Dermis blood vessel endothelial cell (primary cell): Measurements from ENCODE around the gene CAMTA2. TPM values are rescaled to one million over a fixed set of nuclear protein-coding genes. Genes with fewer than 3 reads are reported as not detected.

Source experiments
- DNase-seq: peaks from one replicate; pipeline ENCODE4 v3.0.0; 2010
- total RNA-seq: library from RNA; depleted of rRNA; stranded (reverse); fragments of >200 nt; gene quantifications from 2 replicates; pipeline ENCODE4 v1.2.3, GENCODE V29; 2014

Gene CAMTA2
- total RNA-seq, 1 donor from 2014 or later: 4.9 TPM

DNA sequence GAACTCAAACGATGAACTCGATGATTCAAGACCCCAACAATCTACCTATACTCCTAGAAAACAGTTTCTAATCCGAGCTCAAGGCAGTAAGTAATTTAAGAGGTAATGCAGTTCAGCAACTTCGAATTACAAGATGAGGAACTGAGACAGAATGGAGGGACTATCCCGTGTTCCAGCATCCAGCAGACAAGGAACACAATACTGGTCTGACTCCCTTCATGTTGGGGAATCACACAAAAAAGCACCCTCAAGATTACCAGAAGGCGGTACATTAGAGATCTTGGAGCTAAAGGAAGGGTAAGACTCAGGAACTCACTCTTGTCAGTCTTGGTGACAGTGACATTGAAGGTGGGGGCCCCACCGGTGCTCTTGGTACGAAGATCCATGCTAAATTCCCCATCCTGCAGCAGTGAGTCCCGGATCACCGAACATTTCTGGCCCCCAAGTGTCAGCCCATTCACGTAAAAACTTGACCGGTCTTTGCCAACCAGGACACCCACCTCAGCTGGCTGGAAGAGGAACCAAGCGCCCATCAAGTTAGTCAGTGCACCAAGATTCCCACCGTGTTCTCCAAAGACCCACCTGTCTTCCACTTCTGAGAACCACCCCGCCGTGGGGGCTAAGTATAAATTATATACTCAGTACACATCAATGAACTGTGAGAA, 41.0 kb downstream of the CAMTA2 start:
- DNase-seq: no peak

DNA sequence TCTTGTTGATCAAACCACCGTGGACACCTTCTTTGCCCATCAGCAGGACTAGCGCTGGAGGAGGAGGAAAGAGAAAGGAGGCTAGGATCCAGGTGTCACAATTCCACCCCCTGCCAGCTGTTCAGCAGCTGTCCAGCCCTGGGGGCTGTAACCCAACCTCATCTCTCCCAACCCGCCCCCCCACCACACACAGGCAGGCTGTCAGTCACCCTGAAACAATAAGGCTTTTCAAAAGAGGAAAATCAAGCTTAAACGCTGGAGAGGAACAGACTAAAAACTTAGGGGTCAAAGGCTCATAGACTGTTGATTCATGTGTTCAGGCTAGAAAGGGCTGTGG, 41.6 kb downstream of the CAMTA2 start:
- no peak for DNase-seq

DNA sequence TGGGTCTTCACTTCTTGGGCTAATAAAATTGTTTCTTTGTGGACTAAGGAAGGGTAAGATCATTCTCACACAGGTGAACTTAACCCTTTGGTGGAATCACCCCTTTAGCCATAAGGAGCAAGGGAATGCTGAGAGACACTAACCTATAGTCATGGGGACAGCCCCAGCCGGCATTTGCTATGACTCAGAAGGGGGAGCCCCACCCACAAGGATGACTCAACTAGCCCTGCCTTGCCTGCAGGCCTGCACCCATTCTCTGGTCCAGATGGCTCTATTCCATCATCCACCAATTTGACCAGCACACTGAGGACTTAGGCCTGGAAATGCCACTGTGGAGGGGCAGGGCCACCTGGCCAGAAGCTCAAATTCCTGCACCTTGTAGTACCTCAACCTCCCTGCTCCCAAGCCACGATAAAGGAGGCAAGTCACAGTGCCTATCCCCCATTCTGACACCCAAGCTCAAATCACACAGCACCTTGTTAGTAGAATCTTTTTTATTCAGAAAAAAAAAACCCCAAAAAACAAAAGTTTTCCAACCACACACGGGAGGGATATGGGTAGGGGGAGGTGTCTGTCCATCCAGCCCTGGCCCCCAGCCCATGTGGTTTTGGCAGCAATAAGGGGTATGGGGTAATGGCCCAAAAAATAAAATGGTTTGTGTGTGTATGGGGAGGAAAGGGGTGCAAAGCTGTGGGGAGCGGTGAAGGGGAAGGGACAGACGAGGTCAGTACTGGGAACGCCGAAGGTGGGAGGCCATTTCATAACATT, 42.1 kb downstream of the CAMTA2 start:
- DNase-seq: peak; percentile 86

DNA sequence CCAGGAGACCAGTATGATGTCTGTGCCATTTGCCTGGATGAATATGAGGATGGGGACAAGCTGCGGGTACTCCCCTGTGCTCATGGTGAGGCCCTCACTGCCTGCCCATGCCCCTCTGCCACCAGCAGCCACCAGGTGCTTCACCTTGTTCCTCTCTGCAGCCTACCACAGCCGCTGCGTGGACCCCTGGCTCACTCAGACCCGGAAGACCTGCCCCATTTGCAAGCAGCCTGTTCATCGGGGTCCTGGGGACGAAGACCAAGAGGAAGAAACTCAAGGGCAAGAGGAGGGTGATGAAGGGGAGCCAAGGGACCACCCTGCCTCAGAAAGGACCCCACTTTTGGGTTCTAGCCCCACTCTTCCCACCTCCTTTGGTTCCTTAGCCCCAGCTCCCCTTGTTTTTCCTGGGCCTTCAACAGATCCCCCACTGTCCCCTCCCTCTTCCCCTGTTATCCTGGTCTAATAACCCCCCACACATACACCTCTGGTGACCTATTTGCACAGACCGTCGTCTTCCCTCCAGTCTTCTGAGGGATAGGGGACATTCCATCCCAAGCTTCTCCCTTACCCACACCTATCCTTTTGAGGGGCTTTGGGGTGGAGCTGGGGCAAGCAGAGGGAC, 42.8 kb downstream of the CAMTA2 start:
- DNase-seq: no peak

DNA sequence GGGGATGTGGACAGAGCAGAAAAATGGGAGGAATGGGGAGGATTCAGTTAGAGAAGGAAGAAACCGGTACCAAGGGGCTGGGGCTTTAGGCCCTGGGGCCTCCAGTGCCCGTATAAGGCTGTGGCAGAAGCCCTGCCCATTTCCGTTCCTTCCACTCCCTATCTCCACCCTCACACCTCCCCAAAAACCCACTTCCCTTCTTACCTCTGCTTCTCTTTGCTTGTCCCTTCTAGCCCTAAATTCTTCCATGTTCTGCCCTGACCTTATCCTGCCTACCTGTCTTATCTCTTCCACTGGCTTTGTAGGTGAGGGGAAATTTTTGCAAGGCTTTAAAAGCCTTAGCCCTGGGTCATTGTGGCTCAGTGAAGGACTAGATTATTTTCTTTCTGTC, 43.3 kb downstream of the CAMTA2 start:
- no peak for DNase-seq

DNA sequence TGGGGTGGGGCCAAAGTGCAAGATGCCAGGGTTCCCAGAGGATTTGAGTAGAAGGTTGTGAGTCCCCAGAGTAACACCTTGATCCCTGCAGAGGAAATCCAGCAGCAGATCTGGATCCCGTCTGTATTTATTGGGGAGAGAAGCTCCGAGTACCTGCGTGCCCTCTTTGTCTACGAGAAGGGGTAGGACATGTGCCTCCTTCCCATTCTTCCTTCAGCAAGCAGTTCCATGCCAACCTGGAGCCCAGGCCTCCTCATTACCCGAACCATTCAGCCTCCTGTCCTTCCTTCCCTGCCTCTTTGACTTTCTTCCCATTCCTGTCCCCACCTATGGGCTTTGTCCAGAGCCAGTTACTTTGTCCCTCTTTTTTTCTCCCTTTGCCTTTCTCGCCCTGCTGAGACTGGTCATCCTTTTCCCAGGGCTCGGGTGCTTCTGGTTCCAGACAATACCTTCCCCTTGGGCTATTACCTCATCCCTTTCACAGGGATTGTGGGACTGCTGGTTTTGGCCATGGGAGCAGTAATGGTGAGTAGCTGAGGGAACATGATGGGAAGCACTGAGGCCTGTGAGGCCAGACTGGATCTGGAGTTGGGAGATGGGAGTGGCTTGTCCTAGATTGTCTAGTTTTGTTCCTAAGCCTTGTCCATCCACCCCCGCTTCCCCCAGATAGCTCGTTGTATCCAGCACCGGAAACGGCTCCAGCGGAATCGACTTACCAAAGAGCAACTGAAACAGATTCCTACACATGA, 44.5 kb downstream of the CAMTA2 start:
- DNase-seq: peak; percentile 41

DNA sequence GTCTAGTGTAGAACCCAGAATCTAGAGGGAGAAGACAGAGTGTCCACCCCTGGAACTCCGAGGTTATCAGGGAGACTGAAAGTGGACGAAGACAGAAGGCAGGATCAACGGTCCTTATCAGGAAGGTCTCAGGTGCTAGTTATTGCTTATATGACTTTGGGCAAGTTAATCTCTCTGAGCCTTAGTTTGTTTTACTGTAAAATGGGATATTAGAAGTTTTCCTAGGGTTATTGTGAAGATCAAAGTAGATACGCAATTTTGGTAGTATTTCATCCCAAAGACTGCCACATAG, 46.2 kb downstream of the CAMTA2 start:
- no peak for DNase-seq

DNA sequence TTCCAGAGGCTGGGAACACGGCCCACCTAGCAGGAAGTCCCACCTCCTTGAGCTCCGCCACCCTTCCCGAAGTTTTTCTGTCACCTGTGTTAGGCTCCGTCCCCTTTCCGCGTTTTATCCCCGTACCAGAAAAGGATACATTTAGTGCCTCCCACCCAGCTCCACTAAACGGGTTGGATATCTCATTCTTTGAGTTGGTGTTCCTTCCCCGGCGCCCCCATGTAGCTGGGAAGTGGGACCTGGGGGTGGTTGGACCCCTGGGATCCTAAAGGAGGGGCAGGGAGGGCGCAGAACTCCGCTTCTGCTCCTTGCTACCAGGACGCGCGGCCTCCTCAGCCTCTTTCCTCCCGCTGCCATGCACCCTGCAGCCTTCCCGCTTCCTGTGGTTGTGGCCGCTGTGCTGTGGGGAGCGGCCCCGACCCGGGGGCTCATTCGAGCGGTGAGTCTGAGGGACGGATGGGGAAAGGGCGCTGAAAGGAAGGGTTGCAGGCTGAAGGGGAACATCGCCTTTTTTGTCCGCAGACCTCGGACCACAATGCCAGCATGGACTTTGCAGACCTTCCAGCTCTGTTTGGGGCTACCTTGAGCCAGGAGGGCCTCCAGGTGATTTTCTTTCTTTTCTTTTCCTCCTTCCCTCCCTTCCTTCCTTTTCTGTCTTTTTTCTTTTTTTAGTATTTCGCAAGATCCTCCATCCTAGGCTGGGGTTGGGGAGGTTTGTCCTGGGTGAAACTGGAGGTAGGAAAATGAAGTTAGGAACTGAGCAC, 46.7 kb downstream of the CAMTA2 start:
- no peak for DNase-seq

DNA sequence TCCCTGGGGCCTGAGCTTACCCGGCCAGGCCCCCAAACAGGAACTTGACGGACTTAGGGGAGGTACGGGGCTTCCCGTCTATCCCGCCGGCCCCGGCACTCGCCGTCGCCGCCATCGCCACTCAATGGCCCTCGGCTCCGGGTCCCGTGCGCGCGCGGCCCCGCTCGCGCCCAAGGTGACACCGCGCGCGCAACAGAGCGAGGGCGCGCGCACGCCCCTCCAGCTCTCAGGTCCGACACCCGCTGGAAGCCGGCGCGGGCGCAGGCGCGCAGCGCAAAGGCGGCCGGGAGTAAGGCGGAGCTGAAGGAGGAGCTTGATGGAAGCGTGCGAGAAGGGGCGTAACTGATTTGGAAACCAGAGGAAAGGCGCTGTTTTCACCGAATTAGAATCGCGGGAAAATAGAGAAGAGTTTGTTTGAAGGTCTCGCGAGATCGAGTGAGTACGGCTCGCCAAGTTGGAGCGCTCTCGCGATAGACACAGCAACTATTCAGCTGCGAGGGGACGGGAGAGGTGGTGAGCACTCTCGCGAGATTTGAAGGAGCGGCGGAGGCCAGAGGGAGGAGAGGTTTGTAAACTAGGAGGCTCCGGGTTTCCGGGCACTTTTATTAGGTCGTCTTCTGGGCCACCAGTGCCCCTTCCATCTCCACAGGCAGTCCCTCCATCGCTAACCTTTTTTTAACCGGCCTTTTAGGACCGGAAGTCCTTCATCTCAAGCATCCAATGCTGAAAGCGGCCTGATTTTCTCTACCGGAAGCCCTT, 47.5 kb downstream of the CAMTA2 start, which contains the start of the genes RNF167 and SLC25A11:
Gene RNF167 (plus strand): TSS at position 473 of the 759 bp plus-strand sequence. CDS start 642 bp downstream, outside the sequence.
Gene SLC25A11 (minus strand): TSS at position 251 of the 759 bp plus-strand sequence. CDS start 136 bp downstream, at position 115.
- DNase-seq: peak; percentile 100

DNA sequence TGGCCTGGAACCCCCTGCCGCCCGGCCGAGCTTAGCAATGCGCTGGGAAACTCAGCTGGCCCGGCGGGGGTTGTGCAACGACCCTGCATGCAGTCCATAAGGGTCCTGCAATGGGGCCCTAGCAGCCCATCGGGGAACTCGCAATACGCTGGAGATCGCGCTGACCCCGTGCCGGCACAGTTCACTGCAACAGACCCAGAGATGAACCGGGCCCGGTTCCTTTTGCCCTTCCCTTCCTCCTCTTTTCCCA, 48.0 kb downstream of the CAMTA2 start:
- no peak for DNase-seq

DNA sequence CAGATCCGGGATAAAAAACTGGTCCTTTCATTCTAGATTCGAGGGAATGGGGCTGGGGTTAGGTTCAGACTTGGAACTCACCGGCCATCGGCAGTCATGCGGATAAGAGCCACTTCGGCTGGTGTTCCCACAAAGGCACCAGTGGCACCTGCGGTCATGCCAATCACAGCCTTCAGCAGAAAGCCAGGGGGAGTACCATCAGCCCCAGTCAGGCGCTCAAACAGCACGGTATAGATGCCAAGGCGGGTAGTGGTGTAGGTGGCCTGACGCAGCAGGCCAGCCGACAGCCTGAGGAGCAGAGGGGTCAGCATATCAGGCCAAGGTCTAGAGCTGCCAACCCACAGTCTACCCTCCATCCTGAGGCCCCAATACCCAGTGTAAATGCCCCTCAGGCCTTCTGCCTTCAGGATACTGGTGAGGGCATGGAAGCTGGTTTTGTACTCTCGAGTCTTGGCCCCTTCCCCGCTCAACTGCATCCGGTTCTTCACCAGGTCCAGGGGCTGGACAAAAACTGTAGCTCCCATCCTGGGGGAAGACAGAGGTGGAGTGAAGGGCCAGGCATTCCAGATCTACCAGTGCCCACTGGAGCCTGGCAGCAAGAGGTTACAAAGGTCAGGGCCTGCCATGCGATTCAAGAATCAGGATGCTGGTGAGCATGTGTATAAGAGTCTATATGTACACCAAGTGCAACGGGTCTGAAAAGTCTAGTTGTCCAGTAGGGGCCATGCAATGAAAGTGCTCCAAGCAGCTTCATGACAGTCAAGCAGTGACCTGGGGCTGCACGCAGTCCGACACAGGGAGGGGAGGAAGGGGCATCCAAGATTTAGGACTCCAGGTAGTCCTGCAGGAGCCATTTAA, 48.6 kb downstream of the CAMTA2 start:
- DNase-seq: peak; percentile 38

DNA sequence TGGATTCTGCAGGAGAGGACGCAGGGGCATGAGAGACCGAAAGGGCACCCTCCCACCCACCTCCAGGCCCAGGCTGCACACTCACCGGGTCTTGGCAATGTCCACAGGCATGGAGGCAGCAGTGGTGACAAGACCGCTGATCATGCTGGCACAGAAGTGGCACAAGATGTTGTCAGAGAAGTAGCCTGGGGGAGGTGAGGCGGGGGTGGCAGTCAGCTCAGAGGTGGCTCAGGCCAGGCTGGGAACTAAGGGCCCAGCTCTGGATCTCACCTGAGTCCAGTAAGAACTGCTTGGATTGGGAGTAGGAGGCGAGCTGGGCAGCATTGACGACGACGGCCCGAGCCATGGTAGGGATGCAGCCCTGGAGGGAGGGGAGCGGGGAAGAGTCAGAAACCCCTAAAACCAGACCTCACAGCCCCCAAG, 49.4 kb downstream of the CAMTA2 start:
- no peak for DNase-seq

DNA sequence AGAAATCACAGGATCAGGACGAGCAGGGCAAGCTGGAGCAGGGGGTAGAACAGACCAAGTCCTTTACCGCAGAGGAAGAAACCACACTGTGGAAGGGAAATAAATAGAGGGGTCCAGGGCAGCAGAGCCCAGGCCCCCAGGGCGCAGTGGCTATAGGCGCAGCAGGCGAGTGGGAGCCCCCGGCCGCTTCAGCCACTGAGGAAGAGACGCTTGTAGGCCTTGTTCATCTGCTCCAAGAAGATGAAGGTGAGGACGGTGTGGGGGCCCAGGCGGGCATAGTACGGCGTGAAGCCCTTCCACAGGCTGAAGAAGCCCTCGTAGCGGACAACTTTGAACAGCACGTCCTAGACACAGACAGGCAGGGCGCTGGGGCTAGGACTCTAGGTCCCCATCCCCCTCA, 49.9 kb downstream of the CAMTA2 start:
- no peak for DNase-seq

DNA sequence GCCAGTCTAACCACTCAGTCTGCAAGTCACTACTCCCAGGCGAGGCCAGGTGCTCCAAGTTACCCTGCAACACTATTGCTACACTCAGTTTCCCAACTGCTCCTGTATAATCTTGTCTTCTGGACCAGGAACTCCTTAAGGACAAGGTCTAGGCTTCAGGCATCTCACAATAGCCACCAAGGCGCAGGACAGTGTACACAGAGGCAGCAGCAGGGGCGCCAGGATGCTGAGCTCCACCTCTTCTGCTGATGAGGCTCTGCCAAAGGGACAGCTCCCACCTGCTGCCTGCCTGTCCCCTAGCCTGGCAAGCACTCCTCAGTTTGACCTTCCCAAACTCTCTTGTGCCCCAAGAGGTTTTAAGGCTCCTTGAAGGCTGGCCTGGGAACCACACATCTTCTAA, 51.0 kb downstream of the CAMTA2 start:
- no peak for DNase-seq

DNA sequence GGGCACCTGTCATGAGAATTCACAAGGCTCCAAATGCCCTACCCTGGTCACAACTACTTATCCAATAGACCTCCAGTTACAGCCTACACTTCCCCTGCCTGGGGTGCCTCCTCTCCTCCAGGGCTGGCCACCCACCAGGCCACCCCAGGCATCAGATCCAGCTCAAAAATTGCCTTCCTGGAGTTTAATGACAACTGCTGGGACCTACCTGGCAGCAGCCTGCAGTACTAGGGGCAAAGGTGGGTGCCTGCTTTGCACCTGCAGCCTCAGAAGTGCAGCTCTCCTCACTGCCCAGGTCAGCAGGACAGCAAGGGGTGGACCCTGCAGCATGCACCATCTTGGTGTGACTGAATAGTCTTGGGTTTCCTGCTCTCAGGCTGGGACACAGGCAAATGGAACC, 51.8 kb downstream of the CAMTA2 start:
- no peak for DNase-seq

DNA sequence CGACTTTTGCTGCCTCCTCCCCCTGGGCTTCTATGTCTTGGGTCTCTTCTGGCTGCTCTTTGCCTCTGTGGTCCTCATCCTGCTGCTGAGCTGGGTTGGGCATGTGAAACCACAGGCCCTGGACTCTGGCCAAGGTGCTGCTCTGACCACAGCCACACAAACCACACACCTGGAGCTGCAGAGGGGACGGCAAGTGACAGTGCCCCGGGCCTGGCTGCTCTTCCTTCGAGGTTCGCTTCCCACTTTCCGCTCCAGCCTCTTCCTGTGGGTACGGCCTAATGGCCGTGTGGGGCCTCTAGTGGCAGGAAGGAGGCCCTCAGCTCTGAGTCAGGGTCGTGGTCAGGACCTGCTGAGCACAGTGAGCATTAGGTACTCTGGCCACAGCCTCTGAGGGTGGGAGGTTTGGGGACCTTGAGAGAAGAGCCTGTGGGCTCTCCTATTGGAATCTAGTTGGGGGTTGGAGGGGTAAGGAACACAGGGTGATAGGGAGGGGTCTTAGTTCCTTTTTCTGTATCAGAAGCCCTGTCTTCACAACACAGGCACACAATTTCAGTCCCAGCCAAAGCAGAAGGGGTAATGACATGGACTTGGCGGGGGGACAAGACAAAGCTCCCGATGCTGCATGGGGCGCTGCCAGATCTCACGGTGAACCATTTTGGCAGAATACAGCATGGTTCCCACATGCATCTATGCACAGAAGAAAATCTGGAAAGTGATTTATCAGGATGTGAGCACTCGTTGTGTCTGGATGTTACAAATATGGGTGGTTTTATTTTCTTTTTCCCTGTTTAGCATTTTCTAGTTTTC, 53.1 kb downstream of the CAMTA2 start:
- DNase-seq: peak; percentile 43

DNA sequence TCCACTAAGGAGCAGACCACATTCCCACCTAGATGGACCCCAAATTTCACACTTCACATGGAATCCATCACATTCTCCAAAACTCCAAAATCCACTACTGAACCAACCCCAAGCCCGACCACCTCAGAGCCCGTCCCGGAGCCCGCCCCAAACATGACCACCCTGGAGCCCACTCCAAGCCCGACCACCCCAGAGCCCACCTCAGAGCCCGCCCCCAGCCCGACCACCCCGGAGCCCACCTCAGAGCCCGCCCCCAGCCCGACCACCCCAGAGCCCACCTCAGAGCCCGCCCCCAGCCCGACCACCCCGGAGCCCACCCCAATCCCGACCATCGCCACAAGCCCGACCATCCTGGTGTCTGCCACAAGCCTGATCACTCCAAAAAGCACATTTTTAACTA, 53.8 kb downstream of the CAMTA2 start:
- no peak for DNase-seq

DNA sequence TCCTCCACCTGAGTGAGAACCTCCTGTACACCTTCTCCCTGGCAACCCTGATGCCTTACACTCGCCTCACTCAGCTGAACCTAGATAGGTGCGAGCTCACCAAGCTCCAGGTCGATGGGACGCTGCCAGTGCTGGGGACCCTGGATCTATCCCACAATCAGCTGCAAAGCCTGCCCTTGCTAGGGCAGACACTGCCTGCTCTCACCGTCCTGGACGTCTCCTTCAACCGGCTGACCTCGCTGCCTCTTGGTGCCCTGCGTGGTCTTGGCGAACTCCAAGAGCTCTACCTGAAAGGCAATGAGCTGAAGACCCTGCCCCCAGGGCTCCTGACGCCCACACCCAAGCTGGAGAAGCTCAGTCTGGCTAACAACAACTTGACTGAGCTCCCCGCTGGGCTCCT, 54.7 kb downstream of the CAMTA2 start:
- DNase-seq: no peak

DNA sequence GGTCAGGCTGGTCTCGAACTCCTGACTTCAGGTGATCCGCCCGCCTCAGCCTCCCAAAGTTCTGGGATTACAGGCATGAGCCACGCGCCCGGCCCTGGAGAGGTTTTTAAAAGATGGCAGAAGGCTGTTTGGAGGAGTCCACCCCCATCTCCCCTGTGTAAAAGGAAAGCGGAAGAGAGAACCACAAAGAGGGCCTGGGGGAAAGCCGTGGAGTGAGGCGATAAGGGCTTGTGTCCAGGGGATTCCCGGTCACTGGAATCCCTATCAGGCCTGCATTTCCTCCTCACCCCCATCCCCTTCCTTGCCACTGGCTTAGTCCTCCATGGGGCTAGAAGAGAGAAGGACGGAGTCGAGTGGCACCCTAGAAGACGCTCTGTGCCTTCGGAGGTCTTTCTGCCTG, 55.5 kb downstream of the CAMTA2 start, which contains the start of gene GP1BA:
Gene GP1BA (plus strand): TSS at position 315 of the 400 bp plus-strand sequence. CDS start 328 bp downstream, outside the sequence.
- no peak for DNase-seq

DNA sequence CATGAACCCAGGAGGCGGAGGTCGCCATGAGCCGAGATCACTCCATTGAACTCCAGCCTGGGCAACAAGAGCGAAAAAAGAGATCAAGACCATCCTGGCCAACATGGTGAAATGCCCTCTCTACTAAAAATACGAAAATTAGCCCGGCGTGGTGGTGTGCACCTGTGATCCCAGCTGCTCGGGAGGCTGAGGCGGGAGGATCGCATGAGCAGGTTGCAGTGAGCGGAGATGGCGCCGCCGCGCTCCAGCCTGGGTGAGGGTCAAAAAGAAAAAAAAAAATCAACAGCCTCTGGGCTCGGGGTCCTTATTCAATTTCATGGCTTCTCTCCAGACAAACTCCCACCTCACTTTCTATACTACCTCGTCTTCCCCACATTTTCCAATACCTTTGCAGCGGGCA, 58.6 kb downstream of the CAMTA2 start:
- DNase-seq: no peak
